GM15510 (cell line): ENCODE data around the gene GPAT3.

ENCODE experiments used
- POLR2A ChIP-seq: IDR thresholded peaks from 3 replicates; pipeline ENCODE4 v1.6.1; 2011; ENCODE audit warnings: borderline replicate concordance; ENCODE audit not compliant: insufficient read length; ENCODE audit errors: extremely low read depth

Gene GPAT3

GRCh38 chr4:83581411-83582288 is 45.7 kb downstream of the GPAT3 start:
- no peak for TF ChIP-seq POLR2A

GRCh38 chr4:83582289-83582785 is 46.4 kb downstream of the GPAT3 start:
- TF ChIP-seq POLR2A: no peak

DNA sequence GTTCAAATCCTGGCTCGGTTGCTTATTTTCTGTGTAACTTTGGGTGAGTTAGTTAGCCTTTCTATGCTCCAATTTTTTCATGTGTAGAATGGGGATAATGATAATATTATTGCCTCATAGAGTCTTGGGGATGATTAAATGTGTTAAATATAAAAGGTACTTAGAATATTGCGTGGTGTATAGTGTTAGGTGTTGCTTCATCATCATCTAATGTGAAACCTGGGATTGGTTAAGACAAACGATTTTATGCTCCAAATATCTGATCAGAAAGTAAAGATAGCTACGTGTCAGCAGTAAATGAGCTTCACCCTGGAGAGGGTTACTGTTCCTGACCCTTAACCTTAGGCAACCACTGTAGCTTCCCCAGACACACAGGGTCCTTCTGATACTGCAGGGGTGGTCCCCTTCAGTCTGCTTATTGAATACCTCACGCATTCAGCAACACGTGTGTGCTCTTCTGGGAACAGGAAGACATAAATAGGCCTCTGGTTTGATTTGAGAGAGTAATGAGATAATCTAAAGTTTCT is 50.1 kb downstream of the GPAT3 start:
- TF ChIP-seq POLR2A: no peak

DNA sequence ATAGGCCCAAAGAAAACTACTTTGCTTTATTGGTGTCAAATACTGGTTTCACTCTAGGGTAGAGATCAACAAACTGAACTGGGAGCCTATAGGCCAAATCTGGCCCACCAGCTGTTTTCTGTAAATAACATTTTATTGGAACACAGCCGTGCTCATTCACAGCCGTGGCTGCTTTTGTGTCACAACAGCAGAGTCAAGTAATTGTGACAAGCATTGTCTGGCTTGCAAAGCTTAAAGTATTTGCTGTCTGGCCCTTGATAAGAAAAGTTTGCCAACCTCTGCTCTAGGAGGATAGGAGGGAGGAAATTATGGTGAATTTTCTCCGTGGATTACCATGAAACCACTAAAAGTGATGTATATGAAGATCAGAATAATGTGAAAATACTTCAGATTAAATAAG is 53.4 kb downstream of the GPAT3 start:
- no peak for TF ChIP-seq POLR2A

DNA sequence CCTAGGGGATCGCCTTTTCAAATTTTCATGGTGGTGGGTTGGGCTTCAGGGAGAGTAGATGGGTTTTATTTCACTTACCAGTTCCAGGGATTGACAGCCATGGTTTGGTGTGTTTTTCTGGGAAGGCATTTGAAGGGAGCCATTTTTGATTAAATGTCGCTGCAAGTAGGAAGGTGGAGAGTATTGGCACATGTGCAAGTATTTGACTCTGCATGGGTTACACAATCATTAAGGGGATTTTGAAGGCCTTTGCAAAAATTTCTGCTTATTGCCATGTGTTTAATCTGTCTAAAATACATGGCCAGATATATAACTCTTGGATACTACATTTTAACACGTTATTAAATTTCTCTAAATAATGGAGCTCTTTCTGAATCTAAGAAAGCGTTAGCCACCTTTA is 55.1 kb downstream of the GPAT3 start:
- TF ChIP-seq POLR2A: no peak

GRCh38 chr4:83591730-83592129 is 55.8 kb downstream of the GPAT3 start:
- no peak for TF ChIP-seq POLR2A

DNA sequence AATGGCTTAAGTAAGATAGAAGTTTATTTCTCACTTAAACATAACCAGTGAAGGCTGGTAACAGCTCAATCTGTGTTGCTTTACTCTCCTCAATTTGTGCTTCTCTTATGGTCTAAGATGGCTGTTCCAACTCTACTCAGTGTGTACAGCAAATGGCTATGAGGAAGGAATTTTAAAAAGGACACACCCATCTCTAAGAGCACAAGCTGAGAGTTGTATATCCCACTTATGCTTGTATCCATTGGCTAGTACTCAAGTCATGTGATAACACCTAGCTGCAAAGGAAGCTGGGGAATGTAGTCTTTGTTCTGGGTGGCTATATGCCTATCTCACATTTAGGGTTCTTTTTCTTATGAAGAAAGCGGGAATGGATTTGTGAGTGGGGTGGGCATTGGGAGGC is 63.3 kb downstream of the GPAT3 start:
- no peak for TF ChIP-seq POLR2A

DNA sequence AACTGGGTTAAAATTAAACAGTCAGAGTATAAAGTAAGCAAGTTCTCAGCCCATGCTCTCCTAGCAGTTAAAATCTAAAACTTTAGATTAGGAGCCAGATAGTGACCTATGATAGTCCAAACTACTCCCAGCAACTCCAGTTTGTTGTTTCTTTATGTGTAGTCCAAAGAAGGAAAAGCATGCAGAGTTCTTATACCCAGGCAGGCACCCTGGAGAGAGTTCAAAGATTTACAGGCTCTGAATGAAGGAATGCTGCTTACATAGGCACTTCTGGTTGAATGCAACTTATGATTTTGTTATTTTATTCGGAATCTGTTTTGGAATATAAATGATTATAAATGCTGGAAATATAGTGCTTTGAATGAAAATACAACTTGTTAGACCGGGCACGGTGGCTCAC is 67.2 kb downstream of the GPAT3 start:
- no peak for TF ChIP-seq POLR2A

DNA sequence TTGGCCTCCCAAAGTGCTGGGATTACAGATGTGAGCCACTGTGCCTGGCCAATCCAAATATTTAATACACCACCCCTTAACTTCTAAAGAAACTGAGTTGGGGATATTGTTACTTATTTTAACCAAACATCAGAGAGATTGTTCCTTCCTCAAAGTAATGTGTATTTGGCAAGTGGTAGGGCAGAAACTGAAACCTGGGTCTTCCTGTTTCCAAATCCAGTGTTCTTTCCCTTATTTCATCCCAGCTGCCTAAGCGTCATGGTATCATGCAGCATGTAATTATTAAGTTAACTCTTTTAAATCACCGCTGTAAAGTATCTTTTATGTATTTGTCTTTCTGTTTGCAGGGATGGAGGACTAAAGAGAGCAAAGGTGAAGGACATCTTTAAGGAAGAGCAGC is 68.4 kb downstream of the GPAT3 start:
- no peak for TF ChIP-seq POLR2A

- TF ChIP-seq POLR2A: no peak
Observed at GRCh38 chr4:83605210-83605609, 69.3 kb downstream of the GPAT3 start.

GRCh38 chr4:83605744-83606172 is 69.8 kb downstream of the GPAT3 start:
- TF ChIP-seq POLR2A: no peak

- no peak for TF ChIP-seq POLR2A
Observed at GRCh38 chr4:83606460-83606859, 70.6 kb downstream of the GPAT3 start.

DNA sequence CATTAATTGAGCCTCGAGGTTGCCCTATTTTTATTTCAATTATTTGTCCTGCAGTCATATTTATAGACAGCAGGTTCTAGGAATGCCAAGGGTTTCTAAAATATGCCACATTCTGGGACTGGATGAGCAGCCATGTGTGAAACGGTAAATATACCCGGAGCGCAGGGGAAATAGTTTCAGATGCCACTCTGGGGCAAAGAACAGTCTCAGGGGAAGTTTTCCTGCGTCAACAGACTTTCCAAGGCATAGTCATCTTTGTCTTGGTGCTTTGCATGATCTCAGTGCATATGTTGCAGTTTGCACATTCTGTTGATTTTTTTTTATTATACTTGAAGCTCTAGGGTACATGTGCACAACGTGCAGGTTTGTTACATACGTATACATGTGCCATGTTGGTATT is 71.0 kb downstream of the GPAT3 start:
- no peak for TF ChIP-seq POLR2A

GRCh38 chr4:83609365-83609764 is 73.5 kb downstream of the GPAT3 start:
- no peak for TF ChIP-seq POLR2A

- TF ChIP-seq POLR2A: no peak
Observed at GRCh38 chr4:83610729-83611128, 74.8 kb downstream of the GPAT3 start.

DNA sequence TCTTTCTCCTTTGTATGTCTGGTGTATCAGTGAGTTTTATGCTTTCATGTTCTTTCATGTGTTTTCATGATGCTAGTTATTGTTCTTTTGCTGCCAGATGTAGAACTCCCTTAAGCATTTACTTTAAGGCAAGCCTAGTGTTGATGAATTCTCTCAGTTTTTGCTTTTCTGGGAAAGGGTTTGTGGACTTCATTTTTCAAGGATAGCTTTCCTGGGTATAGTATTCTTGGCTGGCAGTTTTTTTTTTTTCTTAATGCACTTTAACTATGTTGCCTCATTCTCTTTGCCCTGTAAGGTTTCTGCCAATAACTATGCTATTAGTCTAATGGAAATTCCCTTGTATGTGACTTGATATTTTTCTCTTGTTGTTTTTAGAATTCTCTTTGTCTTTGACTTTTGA is 77.1 kb downstream of the GPAT3 start:
- TF ChIP-seq POLR2A: no peak
